Cardiac septum (tissue), 1 donor: ENCODE data around the gene SPRY1. TPM values are rescaled to one million over a fixed set of nuclear protein-coding genes. Genes with fewer than 3 reads are reported as not detected.

Source experiments
- DNase-seq: peaks from one replicate; pipeline ENCODE4 v3.0.0-alpha.2; 2020; ENCODE audit warnings: low spot score
- intact Hi-C: fragments of 100-400 bp; cut with DNase I; formaldehyde crosslinking; loops from one replicate; pipeline ENCODE4 v1.14.0; 2022
- total RNA-seq: library from RNA; stranded (reverse); fragmentation: NEBNext Ultra II Directional; extraction: Animal tissue kit (Norgen Biotek cat#: 25700); gene quantifications from one replicate; pipeline ENCODE4 v1.2.1, GENCODE V29; 2021
- donor health status: DM: no; HTN: no; CAD: no.

SPRY1 gene
- total RNA-seq, 1 donor from 2014 or later = 50.9 TPM

DNA sequence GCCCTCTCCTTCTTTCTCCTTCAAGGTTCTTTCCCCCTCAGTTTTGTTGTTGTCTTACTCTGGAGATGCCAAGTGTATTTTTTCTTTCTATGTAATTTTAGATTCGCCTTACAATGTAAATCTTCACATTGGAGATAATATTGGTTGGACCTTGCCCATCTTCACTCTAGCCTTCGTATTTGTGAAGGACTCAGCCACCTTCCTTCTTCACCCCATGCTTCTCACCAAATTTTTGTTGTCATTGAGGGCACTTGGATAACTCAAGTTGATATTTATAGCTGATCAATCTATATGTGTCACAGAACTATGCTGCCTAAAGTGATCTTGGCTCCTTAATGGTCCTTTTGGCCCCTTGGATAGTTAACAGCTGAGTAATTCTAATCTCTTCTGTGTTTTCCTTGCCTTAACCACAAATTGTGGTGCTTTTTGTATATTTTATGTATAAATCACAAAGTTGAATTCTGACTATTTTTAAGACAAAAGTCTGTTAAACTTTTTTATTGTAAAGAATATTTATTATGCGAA, 6.5 kb downstream of the SPRY1 start:
- no peak for DNase-seq
- intact Hi-C loops = loop anchor here (10.0 kb wide), 1 partner anchor 382 kb away; no protein-coding TSS in a partner anchor

DNA sequence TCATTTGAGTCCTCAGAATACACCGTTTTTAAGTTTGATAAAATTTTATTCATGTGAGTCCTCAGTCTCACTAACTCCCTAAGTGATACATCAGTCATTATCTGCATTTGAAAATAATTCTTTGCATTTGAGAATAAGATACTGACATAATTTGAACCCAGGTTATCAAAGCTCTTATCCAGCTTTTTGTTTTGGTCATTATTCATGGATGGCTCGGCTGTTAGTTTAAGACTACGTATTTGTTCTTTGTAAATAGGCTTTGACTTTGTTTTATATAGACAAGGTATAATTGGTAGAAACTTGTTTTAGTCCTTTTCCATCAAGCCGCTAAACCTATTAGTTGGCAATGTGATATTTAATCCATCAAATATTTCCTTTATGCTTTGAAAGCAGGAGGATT, 7.9 kb downstream of the SPRY1 start:
- DNase-seq = no peak
- intact Hi-C loops = loop anchor here (10.0 kb wide), 1 partner anchor 380 kb away; no protein-coding TSS in a partner anchor

DNA sequence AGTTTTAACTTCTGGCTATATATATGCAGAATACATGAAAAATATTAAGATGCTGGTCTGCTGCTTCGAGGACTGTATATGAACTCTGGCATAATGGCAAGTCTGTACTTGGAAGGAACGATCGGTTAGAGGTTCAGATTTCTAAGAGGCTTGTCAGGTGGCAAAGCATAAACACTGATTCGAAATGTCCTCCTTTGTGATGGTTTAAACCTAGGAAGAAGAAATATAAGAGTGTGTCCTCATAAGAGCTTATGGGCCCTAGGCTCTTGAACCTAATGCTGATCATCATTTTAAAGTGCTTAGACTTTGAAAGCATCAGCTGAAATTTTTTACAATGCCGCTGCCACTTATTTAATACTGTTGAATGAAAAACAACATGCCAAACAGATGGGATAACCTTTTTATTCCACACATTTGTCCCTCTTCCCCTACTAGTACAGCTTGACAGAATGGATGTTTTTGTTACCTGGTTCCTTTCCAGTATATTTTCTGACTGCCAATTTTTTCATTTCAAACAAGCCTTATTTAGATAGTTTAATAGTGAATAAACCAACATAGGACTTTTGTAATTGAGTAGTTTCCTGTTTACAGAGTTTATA, 8.8 kb downstream of the SPRY1 start:
- no peak for DNase-seq
- intact Hi-C loops = loop anchor here (5.0 to 10.0 kb wide), 2 partner anchors 147 to 379 kb away; no protein-coding TSS in a partner anchor

DNA sequence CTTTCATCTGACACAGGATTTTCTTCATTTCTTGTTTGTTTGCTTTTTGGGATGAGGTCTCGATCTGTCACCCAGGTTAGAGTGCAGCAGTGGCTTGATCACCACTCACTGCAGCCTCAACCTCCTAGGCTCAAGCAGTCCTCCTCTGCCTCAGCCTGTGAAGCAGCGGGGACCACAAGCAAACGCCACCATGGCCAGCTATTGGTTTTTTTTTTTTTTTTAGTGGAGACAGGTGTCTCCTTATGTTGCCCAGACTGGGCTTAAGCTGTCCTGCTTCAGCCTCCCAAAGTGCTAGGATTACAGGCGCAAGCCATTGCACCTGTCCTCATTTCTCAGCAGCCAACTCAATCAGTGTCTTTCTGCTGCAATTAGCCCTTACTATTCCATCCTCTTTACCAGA, 10.3 kb downstream of the SPRY1 start:
- DNase-seq = no peak
- intact Hi-C loops = loop anchor here (5.0 to 10.0 kb wide), 2 partner anchors 145 to 378 kb away; no protein-coding TSS in a partner anchor

DNA sequence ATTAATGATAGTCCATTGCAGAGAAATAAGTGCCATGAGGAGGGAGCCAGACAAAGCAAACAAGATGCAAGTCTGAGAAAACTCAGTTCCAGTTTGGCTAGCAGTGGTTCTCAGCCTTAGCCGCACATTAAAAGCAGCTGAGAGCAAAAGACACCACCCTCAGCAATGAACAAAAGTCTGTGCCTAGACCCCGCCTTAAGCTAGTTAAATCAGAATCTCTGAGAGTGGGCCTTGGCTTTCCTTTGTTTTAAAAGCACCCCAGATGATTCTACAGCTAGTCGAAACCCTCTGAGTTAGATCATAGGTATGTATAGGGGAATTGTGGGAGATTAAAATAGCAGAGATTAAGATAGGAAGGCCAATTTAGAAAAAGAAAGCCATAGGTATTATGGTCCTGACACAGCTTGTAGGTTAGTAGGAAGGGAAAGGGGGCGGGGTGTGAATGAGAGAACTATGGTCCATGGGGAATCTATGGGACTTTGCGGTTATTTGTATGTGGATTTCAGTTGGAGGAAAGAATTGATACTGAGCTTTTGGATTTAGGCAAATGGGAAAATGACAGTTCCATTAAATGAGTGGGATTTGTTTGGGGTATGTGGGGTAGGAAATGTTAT, 12.0 kb downstream of the SPRY1 start:
- intact Hi-C loops = loop anchor here (5.0 to 10.0 kb wide), 2 partner anchors 144 to 376 kb away; no protein-coding TSS in a partner anchor
- DNase-seq = no peak

DNA sequence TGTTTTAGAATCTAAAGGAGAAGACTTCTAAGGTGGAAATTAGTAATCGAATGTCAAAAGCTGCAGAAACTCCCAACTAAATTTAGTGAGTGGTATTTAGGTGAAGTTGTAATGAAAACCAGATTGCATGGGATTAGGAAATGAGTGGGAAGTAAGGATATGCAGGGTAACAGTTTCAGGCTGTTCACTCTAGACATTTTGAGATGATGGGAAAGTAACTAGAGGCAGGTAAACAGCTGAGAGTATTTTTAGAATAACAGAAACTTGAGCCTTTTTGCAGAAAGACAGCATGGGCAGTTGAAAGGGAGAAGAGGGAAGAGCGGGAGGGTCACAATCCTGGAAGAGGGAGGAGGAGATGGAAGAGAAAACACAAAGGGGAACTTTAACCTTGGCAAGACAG, 12.7 kb downstream of the SPRY1 start:
- DNase-seq = no peak
- intact Hi-C loops = loop anchor here (5.0 to 10.0 kb wide), 2 partner anchors 143 to 375 kb away; no protein-coding TSS in a partner anchor

DNA sequence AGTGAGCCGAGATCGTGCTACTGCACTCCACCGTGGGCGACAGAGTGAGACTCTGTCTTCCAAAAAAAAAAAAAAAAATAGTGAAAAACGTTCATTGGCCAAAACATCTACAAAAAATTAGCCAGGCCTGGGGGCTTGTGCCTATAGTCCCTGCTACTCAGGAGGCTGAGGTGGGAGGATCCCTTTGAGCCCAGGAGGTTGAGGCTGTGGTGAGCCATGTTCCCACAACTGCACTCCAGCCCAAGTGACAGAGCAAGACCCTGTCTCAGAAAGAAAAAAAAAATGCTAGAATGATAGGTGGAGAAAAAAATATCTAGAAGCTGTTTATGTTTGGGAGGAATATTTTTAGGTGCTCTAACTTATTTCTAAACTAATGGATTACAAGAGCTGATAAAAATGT, 14.9 kb downstream of the SPRY1 start:
- intact Hi-C loops = no loop called here
- no peak for DNase-seq

DNA sequence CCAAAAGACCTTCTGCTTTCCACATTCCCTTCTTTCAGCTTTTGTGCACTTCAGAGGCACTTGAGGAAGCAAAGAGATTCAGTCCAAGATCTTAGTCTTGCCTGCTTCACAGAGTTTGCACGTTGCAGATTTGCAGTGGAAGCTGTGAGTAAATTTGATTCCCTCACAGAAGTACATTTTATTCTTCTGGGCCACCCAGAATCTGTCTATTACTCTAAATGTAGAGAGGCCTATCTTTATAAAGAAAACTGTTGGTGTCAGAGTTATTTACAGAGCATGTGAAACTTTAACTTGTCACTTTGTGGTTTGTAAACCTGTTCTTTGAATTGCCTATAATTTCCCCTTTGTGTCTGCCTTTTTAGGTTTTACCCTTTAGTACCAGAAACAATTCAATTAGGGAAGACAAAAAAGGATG, 15.5 kb downstream of the SPRY1 start:
- no peak for DNase-seq
- intact Hi-C loops = no loop called here

DNA sequence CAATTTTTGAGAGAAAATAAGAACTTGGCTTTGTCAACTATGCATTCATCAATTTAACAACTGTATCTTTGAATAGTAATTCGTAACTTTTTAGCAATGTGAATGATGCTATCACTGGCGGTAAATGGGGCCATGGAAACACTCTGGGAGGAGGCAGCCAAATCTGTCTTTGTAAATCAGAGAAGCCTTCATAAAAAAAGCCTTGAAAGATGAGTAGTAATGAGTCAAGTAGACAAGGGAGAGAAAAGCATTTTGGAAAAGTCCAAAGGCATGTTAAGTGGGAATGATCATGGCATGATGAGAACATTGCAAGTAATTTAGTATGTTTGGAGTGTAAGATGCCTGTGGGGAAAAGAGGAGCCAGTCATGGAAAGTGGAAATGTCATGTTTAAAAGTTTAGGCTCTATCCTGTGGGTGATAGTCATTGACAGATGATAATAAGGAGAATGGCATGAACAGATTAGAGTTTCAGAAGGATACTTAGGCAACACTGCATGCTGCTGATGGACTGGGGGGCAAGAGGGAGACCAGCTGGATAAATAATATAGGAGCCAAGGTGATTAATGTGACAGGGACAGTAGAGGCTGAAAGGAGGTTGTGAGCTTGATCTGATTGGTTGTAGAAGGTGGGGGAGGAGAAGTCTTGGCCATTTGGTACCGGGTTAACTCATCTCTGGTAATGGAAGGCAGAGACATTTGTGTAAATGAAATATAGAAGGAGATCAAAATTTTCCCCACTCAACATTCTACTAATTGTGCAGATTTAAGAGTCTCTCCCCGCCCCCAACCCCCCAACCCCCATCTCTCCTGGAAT, 16.3 kb downstream of the SPRY1 start:
- intact Hi-C loops = no loop called here
- DNase-seq = no peak

DNA sequence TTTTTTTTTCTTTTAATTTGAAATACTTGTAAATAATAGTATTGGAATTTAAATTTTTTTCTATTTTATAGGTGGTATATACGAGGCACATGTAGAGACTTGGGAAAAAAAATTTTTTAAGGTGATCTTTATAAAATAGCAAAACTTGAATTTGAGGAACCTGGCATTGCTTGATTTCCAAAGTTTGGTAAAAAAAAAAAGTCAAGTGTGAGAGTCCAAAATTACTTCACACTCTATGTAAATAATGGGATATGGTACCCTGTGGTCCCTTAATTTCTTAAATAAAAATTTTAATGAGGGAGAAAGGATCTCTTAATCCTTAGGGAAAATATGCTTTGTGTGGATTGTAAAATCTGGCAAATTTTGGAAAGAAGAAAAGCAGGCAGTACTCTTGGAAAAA, 19.0 kb downstream of the SPRY1 start:
- intact Hi-C loops = loop anchor here (5.0 kb wide), 2 partner anchors 92 to 142 kb away; no protein-coding TSS in a partner anchor
- no peak for DNase-seq

DNA sequence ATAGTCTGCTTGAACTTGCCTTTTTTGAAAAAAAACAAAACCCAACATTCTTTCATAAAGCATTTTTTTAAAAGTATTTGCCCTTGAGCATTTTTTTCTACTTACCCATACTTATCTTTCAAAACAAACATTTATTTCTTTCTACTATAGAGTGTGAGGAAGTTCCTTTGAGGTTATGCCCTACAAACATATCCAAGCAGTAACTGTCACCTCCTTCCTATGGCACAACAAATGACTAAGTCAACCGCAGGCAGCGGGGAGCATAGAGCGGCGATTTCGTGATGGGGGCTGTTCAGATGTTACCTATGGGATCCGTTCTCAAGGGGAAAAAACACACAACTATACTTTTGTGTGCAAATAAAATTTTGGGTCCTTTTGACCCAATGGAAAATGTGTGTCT, 19.4 kb downstream of the SPRY1 start:
- intact Hi-C loops = loop anchor here (5.0 kb wide), 2 partner anchors 91 to 141 kb away; no protein-coding TSS in a partner anchor

DNA sequence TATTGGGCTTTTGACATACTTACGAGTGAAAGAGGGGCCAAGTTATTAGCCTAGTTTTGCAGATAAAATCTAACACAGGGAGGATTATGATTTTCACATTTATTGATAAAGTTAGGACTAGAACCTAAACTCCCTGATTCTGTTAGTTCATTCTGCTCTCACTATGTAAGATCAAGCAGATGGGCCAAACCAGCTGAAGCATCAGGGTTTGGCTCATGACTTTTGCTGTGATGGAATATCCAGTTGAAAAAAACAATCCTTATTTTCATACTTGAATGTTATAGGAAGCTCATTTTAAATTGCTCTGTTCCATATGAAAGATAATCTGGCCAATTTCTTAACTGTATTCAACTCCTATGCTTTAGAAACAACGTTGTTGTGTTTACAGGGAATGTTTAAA, 21.2 kb downstream of the SPRY1 start:
- intact Hi-C loops = loop anchor here (5.0 kb wide), 2 partner anchors 89 to 139 kb away; no protein-coding TSS in a partner anchor
- DNase-seq = no peak

More for the DNA sequence above, 19.4 kb downstream of the SPRY1 start:
- DNase-seq = no peak

DNA sequence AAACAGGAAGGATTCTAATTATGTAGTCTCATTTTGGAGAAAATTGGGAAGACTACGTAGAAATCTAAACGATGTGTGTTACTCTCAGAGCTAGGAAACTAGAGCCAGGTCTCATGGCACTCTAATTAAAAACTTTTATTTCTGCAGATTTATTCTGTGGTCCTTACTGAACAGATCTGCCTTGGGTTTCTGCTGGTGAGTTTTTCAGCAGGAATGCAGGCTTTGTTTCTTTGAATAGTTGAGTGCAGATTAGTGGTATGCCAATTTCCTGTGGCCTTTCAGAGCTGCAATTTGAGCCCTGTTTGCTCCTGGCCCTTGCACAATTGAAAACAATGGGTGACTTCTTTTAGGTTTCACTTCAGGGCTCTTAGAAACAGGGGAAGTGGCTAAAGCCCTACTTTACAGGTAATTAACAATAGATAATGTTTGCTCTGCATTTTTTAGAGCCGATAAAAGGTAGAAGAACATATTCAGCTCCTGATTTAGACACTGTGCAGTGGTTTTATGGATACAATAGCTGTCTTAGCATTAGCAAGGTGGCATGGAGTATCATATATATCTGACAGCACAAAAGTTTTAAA, 21.8 kb downstream of the SPRY1 start:
- intact Hi-C loops = loop anchor here (5.0 kb wide), 2 partner anchors 89 to 139 kb away; no protein-coding TSS in a partner anchor
- no peak for DNase-seq

DNA sequence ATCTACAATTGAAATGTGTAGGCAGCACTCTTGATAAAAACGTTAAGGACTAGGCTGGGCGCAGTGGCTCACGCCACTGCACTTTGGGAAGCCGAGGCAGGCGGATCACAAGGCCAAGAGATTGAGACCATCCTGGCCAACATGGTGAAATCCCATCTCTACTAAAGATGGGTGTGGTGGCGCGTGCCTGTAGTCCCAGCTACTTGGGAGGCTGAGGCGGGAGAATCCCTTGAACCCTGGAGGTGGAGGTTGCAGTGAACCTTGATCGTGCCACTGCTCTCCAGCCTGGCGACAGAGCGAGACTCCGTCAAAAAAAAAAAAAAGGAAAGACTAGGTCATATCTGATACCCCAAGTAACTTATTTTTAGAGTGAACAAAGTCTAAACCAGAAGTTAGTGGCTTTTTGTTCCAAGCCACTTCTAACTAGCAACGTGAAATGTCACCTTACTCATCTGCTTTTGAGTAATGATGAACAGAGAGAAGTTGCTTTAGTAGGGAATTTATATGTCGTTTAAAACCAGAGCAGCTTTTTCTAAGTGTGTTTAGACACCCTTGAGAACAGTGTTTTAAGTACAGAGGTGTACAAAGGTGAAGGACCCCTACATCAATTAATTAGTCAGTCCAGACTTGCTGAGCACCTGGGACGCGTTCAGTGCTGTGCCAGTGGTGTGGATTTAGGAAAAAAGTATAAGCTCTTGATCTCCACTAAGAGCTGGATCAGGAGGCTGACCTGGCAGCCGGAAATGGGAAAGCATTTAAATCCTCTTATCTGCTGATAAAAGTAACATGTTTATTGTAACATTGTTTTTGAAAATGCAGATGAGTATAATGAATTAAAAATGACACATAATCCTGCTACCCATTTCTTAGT, 23.5 kb downstream of the SPRY1 start:
- intact Hi-C loops = loop anchor here (5.0 kb wide), 2 partner anchors 87 to 137 kb away; no protein-coding TSS in a partner anchor

DNA sequence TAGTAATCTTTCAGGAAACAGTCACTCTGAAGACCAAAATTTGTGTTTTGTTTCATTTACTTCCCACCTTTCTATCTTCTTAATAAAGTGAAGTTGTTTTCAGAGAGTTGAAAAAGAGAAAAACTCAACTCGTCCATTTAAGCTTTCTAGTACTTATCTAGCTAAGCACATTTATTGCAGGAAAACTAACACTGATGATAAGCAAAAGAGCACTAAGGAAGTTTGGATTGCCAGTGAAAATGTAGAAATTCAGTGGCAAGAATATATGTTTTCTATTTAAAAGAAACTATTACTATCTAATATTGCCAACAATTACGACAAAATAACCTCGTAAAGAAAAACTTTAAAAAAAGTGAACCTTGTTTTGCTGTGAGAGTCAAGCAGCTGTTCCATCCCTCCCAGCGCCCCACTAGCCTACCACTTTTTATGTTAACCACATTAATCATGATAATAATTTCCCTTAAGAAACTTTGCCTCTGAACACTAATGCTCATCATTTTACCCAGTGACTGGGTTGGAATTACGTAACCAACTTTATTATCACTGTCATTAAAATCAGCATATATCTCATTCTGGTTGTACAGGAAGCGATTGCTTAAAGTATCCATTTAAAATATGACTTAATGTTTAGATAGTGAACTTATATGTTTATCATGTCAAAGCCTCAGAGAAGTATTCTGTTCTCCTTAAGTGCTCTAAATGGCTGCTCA, 24.8 kb downstream of the SPRY1 start:
- no peak for DNase-seq
- intact Hi-C loops = no loop called here

More for the DNA sequence above, 23.5 kb downstream of the SPRY1 start:
- no peak for DNase-seq

DNA sequence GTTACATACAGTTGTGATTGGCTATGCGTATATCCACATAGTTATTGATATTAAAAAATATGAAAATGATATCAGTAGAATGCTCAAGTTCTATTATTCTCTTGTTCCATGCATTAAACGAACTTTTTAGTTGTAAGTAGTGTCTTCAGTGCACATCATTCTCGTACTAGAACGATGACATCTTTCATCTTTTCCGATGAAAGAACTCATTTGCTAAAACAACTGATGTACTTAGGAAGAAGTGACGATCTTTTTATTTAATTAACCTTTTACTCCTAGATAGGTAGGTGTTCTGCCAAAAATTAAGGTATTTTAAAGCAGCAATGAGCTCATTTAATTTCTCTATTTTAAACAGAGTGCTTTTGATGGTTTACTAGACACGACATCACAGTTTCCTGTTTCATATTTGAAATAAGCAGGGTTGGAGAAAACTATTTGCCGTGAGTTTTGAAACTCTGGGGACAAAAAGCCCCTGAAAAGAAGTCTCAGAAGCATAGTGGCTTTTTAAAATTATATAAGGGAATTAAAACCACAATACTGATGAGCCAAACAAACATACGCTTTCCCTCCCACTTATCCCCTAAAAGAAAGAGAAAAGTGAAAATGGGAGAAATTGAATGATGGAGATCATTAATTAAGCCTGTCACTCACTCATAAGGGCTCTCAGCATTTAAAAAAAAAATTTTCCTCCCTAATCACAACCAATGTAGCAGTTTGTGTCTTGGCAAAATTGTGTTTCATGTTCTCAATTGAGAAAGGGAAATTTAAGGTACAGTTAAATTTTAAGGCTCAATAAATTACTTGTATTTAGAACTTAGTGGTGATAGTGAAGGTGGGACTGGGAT, 25.6 kb downstream of the SPRY1 start:
- intact Hi-C loops = no loop called here
- DNase-seq = no peak

DNA sequence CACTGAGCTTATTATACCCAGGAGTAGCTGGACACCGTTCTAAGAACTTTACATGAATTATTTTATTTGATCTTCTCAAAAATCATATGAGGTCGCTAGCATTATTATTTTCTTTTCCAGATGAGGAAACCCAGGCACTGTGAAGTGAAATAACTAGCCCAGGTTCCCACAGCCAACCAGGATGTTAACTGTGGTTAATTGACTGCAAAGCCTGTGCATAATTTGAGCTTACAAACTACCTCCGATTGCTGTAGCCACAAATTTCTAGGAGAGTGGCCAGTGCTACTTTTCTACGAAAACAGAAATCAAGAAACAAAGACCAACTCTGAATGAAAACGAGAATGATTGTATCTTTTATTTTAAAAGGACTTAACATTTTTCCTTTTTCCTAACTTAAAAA, 27.2 kb downstream of the SPRY1 start:
- DNase-seq = no peak
- intact Hi-C loops = no loop called here
